ENCODE data around the gene TMEM26.

TMEM26 gene

GRCh38 chr10:61486738-61487396, 33.7 kb upstream of the TMEM26 start:
- Histone ChIP-seq H3K4ac (ENCODE audit: low read depth in 1 of 2, low read length in 2 of 2) (no peak overlapping the region), H3K9me3 (ENCODE audit: control insufficient read depth, low read length) (no peaks in the 10 kb centered on the region), H3K27ac (ENCODE audit: low read length, poor library complexity, severe bottlenecking) (no peak overlapping the region), H4K91ac (ENCODE audit: low read length) (no peak overlapping the region), H2BK15ac (ENCODE audit: low read depth, poor library complexity, severe bottlenecking) (no peak overlapping the region), H2BK120ac (ENCODE audit: low read depth, low read length) (no peak overlapping the region), H2AFZ (ENCODE audit: low read depth, low read length) (no peak overlapping the region), H3K18ac (ENCODE audit: low read depth in 1 of 2, low read length in 2 of 2) (no peak overlapping the region), H2BK12ac (ENCODE audit: low read length in 2 of 2) (no peak overlapping the region), H3K79me1 (replicated peaks; ENCODE audit: low read length, poor library complexity, severe bottlenecking) (no peaks in the 10 kb centered on the region), H2BK5ac (ENCODE audit: low read depth, low read length, poor library complexity, severe bottlenecking) (no peak overlapping the region), H4K8ac (ENCODE audit: low read length) (no peak overlapping the region), H3K4me2 (ENCODE audit: low read length, poor library complexity, severe bottlenecking) (no peak overlapping the region), H3K4me1 (ENCODE audit: control insufficient read depth, insufficient read depth, low read depth, low read length) (no peaks in the 10 kb centered on the region), H3K27me3 (ENCODE audit: control insufficient read depth in 1 of 2, insufficient read depth in 1 of 2, low read length in 2 of 2) (no peaks in the 10 kb centered on the region), H3K23ac (ENCODE audit: low read length in 2 of 2) (no peak overlapping the region), H2AK5ac (ENCODE audit: low read length, severe bottlenecking) (no peak overlapping the region), H3K36me3 (ENCODE audit: control insufficient read depth in 1 of 2, insufficient read depth in 2 of 2, low read depth in 1 of 2, low read length in 2 of 2) (no peaks in the 10 kb centered on the region), H3K14ac (ENCODE audit: low read length in 2 of 2) (no peak overlapping the region), H3K9ac (ENCODE audit: low read length) (no peak overlapping the region), H3K4me3 (ENCODE audit: insufficient read depth in 1 of 2, low read depth in 1 of 2, low read length in 2 of 2) (no peak overlapping the region)
- no CpG with 5 or more reads among the region's 2 CpGs for WGBS
- DNase-seq: peak; percentile 84

- Histone ChIP-seq H3K79me1 (replicated peaks; ENCODE audit: low read length, poor library complexity, severe bottlenecking) (no peaks in the 10 kb centered on the region), H3K4me2 (ENCODE audit: low read length, poor library complexity, severe bottlenecking) (no peak overlapping the region), H2BK120ac (ENCODE audit: low read depth, low read length) (no peak overlapping the region), H4K91ac (ENCODE audit: low read length) (no peak overlapping the region), H2AK5ac (ENCODE audit: low read length, severe bottlenecking) (no peak overlapping the region), H3K9me3 (ENCODE audit: control insufficient read depth, low read length) (no peaks in the 10 kb centered on the region), H3K23ac (ENCODE audit: low read length in 2 of 2) (no peak overlapping the region), H3K36me3 (ENCODE audit: control insufficient read depth in 1 of 2, insufficient read depth in 2 of 2, low read depth in 1 of 2, low read length in 2 of 2) (no peaks in the 10 kb centered on the region), H4K8ac (ENCODE audit: low read length) (no peak overlapping the region), H3K27me3 (ENCODE audit: control insufficient read depth in 1 of 2, insufficient read depth in 1 of 2, low read length in 2 of 2) (no peaks in the 10 kb centered on the region), H2AFZ (ENCODE audit: low read depth, low read length) (no peak overlapping the region), H2BK12ac (ENCODE audit: low read length in 2 of 2) (no peak overlapping the region), H3K18ac (ENCODE audit: low read depth in 1 of 2, low read length in 2 of 2) (no peak overlapping the region), H3K27ac (ENCODE audit: low read length, poor library complexity, severe bottlenecking) (no peak overlapping the region), H3K4ac (ENCODE audit: low read depth in 1 of 2, low read length in 2 of 2) (no peak overlapping the region), H3K4me3 (ENCODE audit: insufficient read depth in 1 of 2, low read depth in 1 of 2, low read length in 2 of 2) (no peak overlapping the region), H2BK15ac (ENCODE audit: low read depth, poor library complexity, severe bottlenecking) (no peak overlapping the region), H2BK5ac (ENCODE audit: low read depth, low read length, poor library complexity, severe bottlenecking) (no peak overlapping the region), H3K4me1 (ENCODE audit: control insufficient read depth, insufficient read depth, low read depth, low read length) (no peaks in the 10 kb centered on the region), H3K14ac (ENCODE audit: low read length in 2 of 2) (no peak overlapping the region), H3K9ac (ENCODE audit: low read length) (no peak overlapping the region)
- WGBS: 60% methylated on average over 1 of the region's 1 CpG
- peak; percentile 24 for DNase-seq
Measured at GRCh38 chr10:61486251-61486650, 33.1 kb upstream of the TMEM26 start.

- Histone ChIP-seq H3K79me1 (replicated peaks; ENCODE audit: low read length, poor library complexity, severe bottlenecking) (no peaks in the 10 kb centered on the region), H3K4me3 (ENCODE audit: insufficient read depth in 1 of 2, low read depth in 1 of 2, low read length in 2 of 2) (no peak overlapping the region), H3K4me2 (ENCODE audit: low read length, poor library complexity, severe bottlenecking) (no peak overlapping the region), H3K14ac (ENCODE audit: low read length in 2 of 2) (no peak overlapping the region), H3K27ac (ENCODE audit: low read length, poor library complexity, severe bottlenecking) (no peak overlapping the region), H3K27me3 (ENCODE audit: control insufficient read depth in 1 of 2, insufficient read depth in 1 of 2, low read length in 2 of 2) (no peaks in the 10 kb centered on the region), H4K8ac (ENCODE audit: low read length) (no peak overlapping the region), H3K9me3 (ENCODE audit: control insufficient read depth, low read length) (no peaks in the 10 kb centered on the region), H2AK5ac (ENCODE audit: low read length, severe bottlenecking) (no peak overlapping the region), H3K4me1 (ENCODE audit: control insufficient read depth, insufficient read depth, low read depth, low read length) (no peaks in the 10 kb centered on the region), H2AFZ (ENCODE audit: low read depth, low read length) (no peak overlapping the region), H2BK15ac (ENCODE audit: low read depth, poor library complexity, severe bottlenecking) (no peak overlapping the region), H3K36me3 (ENCODE audit: control insufficient read depth in 1 of 2, insufficient read depth in 2 of 2, low read depth in 1 of 2, low read length in 2 of 2) (no peaks in the 10 kb centered on the region), H3K4ac (ENCODE audit: low read depth in 1 of 2, low read length in 2 of 2) (no peak overlapping the region), H3K9ac (ENCODE audit: low read length) (no peak overlapping the region), H2BK5ac (ENCODE audit: low read depth, low read length, poor library complexity, severe bottlenecking) (no peak overlapping the region), H4K91ac (ENCODE audit: low read length) (no peak overlapping the region), H2BK120ac (ENCODE audit: low read depth, low read length) (no peak overlapping the region), H2BK12ac (ENCODE audit: low read length in 2 of 2) (no peak overlapping the region), H3K18ac (ENCODE audit: low read depth in 1 of 2, low read length in 2 of 2) (no peak overlapping the region), H3K23ac (ENCODE audit: low read length in 2 of 2) (no peak overlapping the region)
- 84% methylated on average over 3 of the region's 3 CpGs for WGBS
- DNase-seq: no peak
Measured at GRCh38 chr10:61481597-61481996, 28.4 kb upstream of the TMEM26 start.

GRCh38 chr10:61480208-61480607, 27.0 kb upstream of the TMEM26 start:
- Histone ChIP-seq H3K36me3 (ENCODE audit: control insufficient read depth in 1 of 2, insufficient read depth in 2 of 2, low read depth in 1 of 2, low read length in 2 of 2) (no peaks in the 10 kb centered on the region), H2BK15ac (ENCODE audit: low read depth, poor library complexity, severe bottlenecking) (no peak overlapping the region), H3K14ac (ENCODE audit: low read length in 2 of 2) (no peak overlapping the region), H4K91ac (ENCODE audit: low read length) (no peak overlapping the region), H2AK5ac (ENCODE audit: low read length, severe bottlenecking) (no peak overlapping the region), H3K9ac (ENCODE audit: low read length) (no peak overlapping the region), H2BK5ac (ENCODE audit: low read depth, low read length, poor library complexity, severe bottlenecking) (no peak overlapping the region), H3K27me3 (ENCODE audit: control insufficient read depth in 1 of 2, insufficient read depth in 1 of 2, low read length in 2 of 2) (no peaks in the 10 kb centered on the region), H3K9me3 (ENCODE audit: control insufficient read depth, low read length) (no peaks in the 10 kb centered on the region), H3K4me3 (ENCODE audit: insufficient read depth in 1 of 2, low read depth in 1 of 2, low read length in 2 of 2) (no peak overlapping the region), H3K27ac (ENCODE audit: low read length, poor library complexity, severe bottlenecking) (no peak overlapping the region), H3K18ac (ENCODE audit: low read depth in 1 of 2, low read length in 2 of 2) (no peak overlapping the region), H4K8ac (ENCODE audit: low read length) (no peak overlapping the region), H3K79me1 (replicated peaks; ENCODE audit: low read length, poor library complexity, severe bottlenecking) (no peaks in the 10 kb centered on the region), H3K23ac (ENCODE audit: low read length in 2 of 2) (no peak overlapping the region), H2BK120ac (ENCODE audit: low read depth, low read length) (no peak overlapping the region), H2BK12ac (ENCODE audit: low read length in 2 of 2) (no peak overlapping the region), H2AFZ (ENCODE audit: low read depth, low read length) (no peak overlapping the region), H3K4me1 (ENCODE audit: control insufficient read depth, insufficient read depth, low read depth, low read length) (no peaks in the 10 kb centered on the region), H3K4me2 (ENCODE audit: low read length, poor library complexity, severe bottlenecking) (no peak overlapping the region), H3K4ac (ENCODE audit: low read depth in 1 of 2, low read length in 2 of 2) (no peak overlapping the region)
- DNase-seq: no peak
- WGBS: 95% methylated on average over 1 of the region's 2 CpGs
